ENCODE data around the gene RRP36.
A peak's percentile ranks its signal among the peaks of the same experiment; 100 is the strongest.

The RRP36 gene

DNA sequence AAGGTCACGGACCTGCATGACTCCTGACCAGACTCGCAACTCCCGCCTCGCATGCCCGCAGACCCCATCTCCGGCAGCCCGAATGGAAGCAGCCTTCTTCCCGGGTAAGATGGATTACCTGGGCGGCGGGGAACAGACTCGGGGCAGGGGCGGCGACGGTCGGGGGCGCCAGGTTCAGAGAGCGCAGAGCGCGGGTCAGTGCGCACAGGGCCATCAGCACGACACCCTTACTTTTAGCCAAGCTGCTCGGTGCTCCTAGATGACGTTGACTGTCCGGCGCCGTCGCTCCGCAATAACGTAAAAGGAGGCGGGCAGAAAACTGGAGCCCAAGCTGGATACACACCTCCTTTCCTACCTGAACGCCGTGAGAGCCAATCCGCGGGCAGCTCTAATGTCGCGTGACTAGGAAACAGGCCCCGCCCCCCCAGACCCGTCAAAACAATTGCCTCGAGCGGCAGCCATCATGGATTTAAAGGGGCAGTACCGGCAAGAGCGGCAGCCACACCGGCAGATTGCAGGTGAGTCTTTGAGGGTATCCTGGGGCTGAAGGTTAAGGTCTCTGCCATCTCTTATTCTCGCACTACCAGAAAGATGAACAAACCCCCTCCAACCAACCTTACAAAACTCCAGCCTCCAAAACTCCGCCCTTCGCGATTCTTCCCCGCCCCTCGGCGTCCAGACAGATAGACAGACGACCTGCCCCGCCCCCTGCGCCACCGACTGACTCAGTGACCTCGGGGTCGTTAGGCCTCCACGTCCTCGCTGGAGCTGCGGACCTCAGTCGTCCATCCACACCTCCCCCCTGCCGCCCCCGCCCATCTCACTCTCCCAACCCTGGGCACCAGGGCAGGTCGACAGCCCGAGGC, 38.0 kb downstream of the RRP36 start, which contains the start of the genes KLC4 and MRPL2:
Gene KLC4 (plus strand): TSS at position 464 of the 866 bp plus-strand sequence. CDS start 1,705 bp downstream, outside the sequence.
Gene MRPL2 (minus strand): TSS at position 267 of the 866 bp plus-strand sequence. CDS start 53 bp downstream, at position 214.
- TF ChIP-seq, protein P1, sequence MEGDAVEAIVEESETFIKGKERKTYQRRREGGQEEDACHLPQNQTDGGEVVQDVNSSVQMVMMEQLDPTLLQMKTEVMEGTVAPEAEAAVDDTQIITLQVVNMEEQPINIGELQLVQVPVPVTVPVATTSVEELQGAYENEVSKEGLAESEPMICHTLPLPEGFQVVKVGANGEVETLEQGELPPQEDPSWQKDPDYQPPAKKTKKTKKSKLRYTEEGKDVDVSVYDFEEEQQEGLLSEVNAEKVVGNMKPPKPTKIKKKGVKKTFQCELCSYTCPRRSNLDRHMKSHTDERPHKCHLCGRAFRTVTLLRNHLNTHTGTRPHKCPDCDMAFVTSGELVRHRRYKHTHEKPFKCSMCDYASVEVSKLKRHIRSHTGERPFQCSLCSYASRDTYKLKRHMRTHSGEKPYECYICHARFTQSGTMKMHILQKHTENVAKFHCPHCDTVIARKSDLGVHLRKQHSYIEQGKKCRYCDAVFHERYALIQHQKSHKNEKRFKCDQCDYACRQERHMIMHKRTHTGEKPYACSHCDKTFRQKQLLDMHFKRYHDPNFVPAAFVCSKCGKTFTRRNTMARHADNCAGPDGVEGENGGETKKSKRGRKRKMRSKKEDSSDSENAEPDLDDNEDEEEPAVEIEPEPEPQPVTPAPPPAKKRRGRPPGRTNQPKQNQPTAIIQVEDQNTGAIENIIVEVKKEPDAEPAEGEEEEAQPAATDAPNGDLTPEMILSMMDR (IDR thresholded peaks at IDR 0.05; ENCODE audit: poor library complexity, severe bottlenecking), result no peak
- Histone ChIP-seq H3K4me1 (ENCODE audit: insufficient read depth, poor library complexity, severe bottlenecking) (no peaks in the 10 kb centered on the region), H3K9me3 (ENCODE audit: severe bottlenecking) (no peaks in the 10 kb centered on the region), H3K36me3 (ENCODE audit: low read depth) (peaks cover 28% of the 10 kb centered on the region), H3K4me3 (ENCODE audit: severe bottlenecking) (peak within 1 kb of the TSS; percentile 65), H3K27me3 (ENCODE audit: insufficient read depth, poor library complexity, severe bottlenecking) (no peaks in the 10 kb centered on the region), H3K27ac (ENCODE audit: poor library complexity, severe bottlenecking) (peak within 1 kb of the TSS; percentile 60)
- DNase-seq (ENCODE audit: low spot score), result peak; percentile 98
- ATAC-seq (ENCODE audit: low read depth), result peak; percentile 89

DNA sequence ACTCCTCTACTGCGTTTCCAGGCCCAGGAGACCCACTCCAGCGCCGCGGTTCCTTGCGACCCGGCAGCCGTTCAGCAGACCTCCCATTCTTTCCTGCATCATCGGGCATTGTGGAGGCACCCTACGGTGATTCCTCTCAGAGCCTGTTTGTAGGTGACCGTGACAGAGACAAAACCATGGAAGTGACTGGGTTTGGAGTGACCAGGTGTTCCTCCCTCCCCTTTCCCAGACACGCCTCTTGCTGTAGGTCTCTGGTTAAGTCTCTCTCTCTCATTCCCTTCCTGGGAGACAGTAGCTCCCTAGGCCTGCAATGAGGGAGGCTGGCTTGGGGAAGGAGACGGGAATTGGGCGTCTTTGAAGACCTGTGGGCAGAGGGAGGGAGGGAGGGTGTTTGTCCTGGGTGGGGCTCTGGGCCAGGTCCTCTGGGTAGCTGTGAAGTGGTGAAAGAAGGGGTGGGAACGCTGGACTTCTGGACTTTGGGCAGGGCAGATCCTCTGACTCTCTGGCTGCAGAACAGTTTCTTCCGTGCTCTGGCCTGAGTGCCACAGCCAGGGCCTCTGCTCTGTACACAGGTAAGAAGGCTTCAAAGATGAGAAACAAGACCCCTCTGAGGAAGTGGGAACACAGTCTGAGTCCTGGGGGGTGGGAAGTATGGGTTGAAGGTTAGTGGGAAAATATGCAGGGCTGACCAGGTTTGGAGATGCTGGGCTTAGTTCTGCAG, 38.8 kb downstream of the RRP36 start:
- peaks cover 25% of the 10 kb centered on the region for H3K36me3 ChIP-seq (ENCODE audit: low read depth)
- H3K27me3 ChIP-seq (ENCODE audit: insufficient read depth, poor library complexity, severe bottlenecking), result no peaks in the 10 kb centered on the region
- H3K9me3 ChIP-seq (ENCODE audit: severe bottlenecking), result no peaks in the 10 kb centered on the region
- H3K27ac ChIP-seq (ENCODE audit: poor library complexity, severe bottlenecking), result peak overlapping the region; percentile 60
- H3K4me1 ChIP-seq (ENCODE audit: insufficient read depth, poor library complexity, severe bottlenecking), result no peaks in the 10 kb centered on the region
- no peak for DNase-seq (ENCODE audit: low spot score)
- TF ChIP-seq, protein P1 (IDR thresholded peaks at IDR 0.05; ENCODE audit: poor library complexity, severe bottlenecking), result no peak
- peak; percentile 50 for ATAC-seq (ENCODE audit: low read depth)
- peak overlapping the region; percentile 65 for H3K4me3 ChIP-seq (ENCODE audit: severe bottlenecking)

DNA sequence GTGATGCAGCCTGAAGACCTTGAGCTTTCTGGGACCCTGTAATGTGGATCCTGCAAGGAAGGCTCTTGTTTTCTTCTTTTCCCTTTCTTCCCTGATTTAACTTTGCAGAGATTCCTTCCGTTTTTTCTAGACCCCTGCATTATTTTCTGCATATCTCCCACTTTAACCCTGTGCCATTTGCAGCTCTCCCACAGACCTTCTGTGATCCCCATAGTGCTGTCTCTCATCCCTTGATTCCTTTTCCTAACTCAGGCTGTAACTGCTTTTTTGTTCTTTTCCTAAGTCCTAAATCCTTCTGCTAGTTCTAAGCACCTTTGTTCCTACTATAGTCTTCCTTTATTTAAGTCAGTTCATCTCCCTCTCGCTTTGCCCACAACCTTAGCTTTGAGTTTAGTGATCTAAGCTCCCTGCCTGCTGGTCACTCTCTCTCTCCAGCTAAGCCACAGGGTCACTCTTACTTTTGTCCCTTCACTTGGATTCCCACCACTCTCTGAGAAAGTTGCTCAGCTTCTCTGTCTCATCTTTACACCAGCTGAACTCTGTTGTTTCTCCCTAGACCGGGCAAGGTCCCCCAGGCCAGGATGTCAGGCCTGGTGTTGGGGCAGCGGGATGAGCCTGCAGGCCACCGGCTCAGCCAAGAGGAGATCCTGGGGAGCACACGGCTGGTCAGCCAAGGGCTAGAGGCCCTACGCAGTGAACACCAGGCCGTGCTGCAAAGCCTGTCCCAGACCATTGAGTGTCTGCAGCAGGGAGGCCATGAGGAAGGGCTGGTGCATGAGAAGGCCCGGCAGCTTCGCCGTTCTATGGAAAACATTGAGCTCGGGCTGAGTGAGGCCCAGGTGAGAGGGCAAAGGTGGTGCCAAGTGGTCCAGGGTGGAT, 39.6 kb downstream of the RRP36 start:
- no peaks in the 10 kb centered on the region for H3K4me1 ChIP-seq (ENCODE audit: insufficient read depth, poor library complexity, severe bottlenecking)
- H3K27ac ChIP-seq (ENCODE audit: poor library complexity, severe bottlenecking), result peak overlapping the region; percentile 60
- DNase-seq (ENCODE audit: low spot score) (no peak), ATAC-seq (ENCODE audit: low read depth) (no peak)
- no peak overlapping the region for H3K4me3 ChIP-seq (ENCODE audit: severe bottlenecking)
- H3K36me3 ChIP-seq (ENCODE audit: low read depth), result peaks cover 19% of the 10 kb centered on the region
- TF ChIP-seq, protein P1 (IDR thresholded peaks at IDR 0.05; ENCODE audit: poor library complexity, severe bottlenecking), result no peak
- no peaks in the 10 kb centered on the region for H3K27me3 ChIP-seq (ENCODE audit: insufficient read depth, poor library complexity, severe bottlenecking)
- no peaks in the 10 kb centered on the region for H3K9me3 ChIP-seq (ENCODE audit: severe bottlenecking)

DNA sequence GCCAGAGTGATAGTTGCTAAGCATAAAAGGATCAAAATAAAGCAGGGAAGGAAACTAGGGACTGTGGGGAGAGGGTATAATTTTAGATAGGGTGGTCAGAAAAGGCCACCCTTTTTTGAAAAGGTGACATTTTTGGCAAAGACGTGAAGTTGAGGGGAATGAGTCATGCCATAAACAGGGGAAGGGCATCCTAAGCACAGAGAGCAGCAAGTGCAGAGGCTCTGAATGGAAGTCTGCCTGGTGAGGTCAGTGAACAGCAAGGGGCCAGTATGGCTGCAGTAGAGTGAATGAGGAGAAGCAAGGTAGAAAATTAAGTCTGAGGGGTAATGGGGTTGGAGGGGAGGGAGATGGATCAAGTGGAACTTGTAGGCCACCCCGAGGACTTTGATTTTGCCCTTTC, 40.4 kb downstream of the RRP36 start:
- no peaks in the 10 kb centered on the region for H3K27me3 ChIP-seq (ENCODE audit: insufficient read depth, poor library complexity, severe bottlenecking)
- DNase-seq (ENCODE audit: low spot score) (no peak), ATAC-seq (ENCODE audit: low read depth) (no peak)
- peaks cover 11% of the 10 kb centered on the region for H3K36me3 ChIP-seq (ENCODE audit: low read depth)
- no peak overlapping the region for H3K4me3 ChIP-seq (ENCODE audit: severe bottlenecking)
- H3K27ac ChIP-seq (ENCODE audit: poor library complexity, severe bottlenecking), result no peak overlapping the region
- no peaks in the 10 kb centered on the region for H3K4me1 ChIP-seq (ENCODE audit: insufficient read depth, poor library complexity, severe bottlenecking)
- TF ChIP-seq, protein P1 (IDR thresholded peaks at IDR 0.05; ENCODE audit: poor library complexity, severe bottlenecking), result no peak
- H3K9me3 ChIP-seq (ENCODE audit: severe bottlenecking), result no peaks in the 10 kb centered on the region

All from RWPE2 (cell line).